GM21381 (cell line): ENCODE measurements around the gene DGKQ.
"Not testable (repeated sequence)": the region's sequence is repeated elsewhere in the genome, so short reads cannot be mapped to it uniquely, and the experiment has no call there.

Source experiments
- ATAC-seq: cut with Tn5 transposase; IDR thresholded peaks from one replicate; pipeline ENCODE4 v1.9.1; 2021; ENCODE audit warnings: mild to moderate bottlenecking, moderate library complexity; ENCODE audit not compliant: unreplicated experiment

The DGKQ gene

DNA sequence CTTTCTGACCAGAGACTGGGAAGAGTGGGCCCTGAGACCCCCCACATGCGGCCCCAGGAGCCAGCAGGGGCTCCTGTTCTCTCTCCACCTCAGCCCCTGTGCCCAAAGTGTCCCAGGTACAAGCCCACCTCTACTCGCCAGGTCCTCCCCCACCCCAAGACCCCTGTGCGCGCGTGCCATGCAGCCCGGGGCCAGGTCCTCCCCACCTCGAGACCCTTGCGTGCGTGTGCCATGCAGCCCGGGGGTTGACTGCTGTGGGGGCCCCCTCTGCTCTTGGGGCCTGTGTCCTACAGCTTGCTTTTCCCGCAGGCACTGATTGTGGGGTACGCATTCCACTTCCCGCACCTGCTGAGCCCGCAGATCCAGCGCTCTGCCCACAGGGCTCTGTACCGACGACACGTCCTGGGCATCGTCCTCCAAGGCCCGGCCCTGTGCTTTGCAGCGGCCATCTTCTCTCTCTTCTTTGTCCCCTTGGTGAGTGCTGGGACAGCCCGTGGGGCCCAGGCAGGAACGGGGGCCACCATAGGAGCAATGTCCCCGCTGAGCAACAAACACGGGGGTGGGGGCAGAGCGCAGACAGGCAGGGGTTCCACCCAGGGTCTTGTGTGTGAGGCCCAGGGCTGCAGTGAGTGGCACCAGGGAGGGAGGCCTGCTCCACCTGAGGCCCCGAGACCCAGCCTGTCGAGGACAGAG, 20.3 kb downstream of the DGKQ start:
- ATAC-seq = no peak

DNA sequence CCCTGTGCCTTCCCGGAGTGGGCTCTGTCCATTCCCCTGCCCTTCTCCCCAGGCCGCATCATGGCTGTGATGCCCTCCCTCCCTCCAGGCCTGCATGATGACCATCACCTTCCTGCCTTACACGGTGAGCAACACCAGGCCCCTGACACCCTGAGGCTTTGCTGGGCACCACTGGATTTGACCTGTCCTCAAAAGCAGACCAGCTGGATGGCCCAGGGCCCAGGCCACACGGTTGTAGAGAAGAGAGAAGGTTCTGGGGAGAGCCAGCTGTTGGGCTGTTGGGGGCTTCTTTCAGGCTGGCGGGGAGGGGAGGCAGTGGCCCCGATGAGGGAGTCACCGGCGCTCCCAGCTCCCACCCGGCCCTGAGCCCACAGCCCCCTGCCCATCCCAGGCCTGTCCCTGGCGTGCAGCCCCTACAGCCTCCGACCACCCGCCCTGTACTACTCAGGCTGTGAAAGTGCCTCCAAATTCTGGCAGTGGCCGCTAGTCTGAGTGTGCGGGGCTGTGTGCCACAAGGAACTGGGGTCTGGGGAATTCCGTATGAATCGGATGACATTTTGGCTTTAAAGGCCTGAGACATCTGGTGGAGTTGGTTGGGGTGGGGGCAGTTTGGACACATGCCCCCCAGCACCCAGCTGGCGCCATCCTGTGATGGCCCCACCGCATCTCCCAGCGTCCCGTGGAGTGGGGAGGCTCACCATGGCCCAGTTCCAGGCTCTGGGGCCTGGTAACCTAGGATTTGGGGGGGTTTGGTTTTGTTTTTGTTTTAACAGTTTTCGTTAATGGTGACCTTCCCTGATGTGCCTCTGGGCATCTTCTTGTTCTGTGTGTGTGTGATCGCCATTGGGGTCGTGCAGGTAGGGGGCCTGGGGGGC, 21.5 kb downstream of the DGKQ start:
- no peak for ATAC-seq

DNA sequence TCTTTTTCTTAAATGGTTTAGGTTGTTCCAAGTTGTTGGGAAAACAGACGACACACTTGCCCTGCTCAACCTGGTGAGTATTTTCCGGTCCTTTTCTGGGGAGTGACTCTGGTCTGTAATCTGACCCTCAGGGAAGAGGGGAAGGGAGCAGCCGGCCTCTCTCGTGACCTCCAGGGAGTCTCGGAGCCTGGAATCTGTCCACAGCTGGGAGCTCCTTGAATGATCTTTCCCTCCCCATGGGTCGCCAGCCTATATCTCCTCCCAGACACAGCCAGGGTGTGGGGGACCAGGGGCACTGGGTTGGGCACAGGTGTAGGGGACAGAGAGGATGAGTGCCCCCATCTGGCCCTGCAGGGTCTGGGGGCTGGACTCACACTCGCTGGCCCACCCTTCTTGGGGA, 22.2 kb downstream of the DGKQ start:
- ATAC-seq = no peak

DNA sequence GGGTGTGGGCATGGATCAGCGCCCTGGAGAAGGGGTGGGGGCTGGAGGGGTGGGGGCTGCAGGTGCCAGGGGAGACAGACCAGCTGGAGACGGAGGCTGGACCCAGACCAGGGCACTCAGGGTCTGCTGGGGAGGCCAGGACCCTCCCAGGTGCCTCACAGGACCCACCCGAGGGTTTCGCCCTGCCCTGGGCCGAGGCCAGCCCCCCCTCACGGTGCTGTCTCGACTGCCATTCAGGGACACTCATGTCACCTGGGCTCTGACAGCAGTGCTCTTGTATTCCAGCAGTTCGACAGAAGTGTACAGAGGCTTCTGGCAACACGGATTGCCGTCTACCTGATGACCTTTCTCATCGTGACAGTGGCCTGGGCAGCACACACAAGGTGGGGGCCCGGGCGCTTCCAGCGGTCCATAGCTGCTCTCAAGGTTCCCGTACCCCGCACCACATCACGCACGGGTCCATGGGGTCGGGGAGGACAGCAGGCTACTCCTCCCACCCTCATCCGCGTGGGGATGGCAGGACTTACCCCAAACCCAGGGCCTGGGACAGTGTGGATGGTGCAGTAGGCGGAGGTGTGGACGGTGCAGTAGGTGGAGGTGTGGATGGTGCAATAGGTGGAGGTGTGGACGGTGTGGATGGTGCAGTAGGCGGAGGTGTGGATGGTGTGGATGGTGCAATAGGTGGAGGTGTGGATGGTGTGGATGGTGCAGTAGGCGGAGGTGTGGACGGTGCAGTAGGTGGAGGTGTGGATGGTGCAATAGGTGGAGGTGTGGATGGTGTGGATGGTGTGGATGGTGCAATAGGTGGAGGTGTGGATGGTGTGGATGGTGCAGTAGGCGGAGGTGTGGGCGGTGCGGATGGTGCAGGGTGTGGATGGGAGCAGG, 23.0 kb downstream of the DGKQ start:
- no peak for ATAC-seq

DNA sequence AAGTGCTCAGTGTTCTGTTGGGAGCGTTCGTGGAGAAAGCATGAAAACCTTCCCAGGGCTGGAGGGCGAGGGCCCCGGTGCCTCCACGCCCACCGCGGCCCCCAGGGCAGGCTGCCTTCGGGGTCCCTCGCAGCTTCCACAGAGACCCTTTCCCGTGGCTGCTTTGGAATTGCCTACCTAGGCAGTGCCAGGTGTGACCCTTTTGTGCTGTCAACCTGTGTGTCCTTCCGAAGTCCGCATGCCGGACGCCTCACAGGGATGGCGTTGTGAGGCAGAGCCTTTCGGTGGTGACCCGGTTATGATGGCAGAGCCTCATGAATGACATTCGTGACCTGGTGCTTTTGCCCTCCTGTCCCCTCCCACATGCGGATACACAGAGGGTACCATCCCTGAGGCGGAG, 23.7 kb downstream of the DGKQ start:
- ATAC-seq = no peak

DNA sequence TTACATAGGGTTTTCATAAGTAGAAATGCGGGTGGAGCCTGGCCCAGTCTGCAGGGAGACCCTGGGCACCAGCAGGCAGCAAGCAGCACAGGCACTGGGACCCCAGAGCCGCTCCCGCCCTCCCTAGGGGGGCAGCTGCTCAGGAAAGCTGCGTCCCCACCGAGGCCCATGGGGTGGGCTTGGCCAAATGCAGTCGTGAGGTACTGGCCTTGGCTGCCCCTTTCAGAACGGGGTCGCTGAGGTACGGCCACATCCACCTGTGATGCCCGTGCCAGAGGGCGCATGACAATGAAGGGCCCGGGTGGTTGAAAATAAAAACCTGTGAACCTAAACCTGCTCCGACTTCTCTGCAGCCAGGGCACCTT, 24.5 kb downstream of the DGKQ start:
- no peak for ATAC-seq

DNA sequence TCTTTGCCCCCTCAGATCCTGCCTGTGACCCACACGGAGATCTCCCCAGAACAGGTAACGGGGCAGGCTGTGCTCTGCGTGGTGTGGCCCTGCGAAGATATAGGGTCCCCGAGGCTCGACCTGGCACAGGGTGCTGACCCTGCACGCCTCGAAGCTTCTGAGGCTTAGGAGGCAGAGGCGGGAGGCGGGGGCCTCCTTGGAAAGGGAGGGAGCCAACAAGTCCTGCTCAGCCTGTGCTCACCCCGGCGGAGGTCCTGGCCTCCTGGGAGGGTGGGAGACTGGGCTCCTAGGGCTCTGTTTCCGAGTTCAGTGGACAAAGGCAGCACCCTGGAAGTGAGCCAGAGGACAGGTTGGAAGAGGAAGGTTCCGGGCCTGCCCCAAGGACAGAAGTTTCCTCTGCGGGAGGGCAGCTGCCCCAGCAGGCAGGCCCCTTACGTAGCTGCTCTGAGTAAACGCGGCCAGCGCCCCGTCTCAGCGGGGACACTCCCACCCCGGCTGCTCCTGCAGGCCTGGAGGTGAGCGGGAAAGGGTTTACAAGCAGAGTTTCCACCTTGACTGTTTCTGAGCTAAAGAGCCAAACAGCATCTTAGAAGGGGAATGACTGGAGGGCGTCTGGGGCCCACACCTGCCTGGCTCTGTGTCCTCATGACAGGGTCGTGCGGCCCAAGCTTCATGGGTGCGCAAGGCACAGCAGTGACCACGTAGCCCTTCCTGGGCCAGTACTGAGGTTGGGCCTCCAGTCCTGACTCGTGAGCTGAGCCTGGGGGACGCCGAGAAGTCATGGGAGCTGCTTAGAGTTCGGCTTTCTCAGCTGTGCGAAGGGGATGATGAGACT, 25.1 kb downstream of the DGKQ start:
- ATAC-seq = no peak

DNA sequence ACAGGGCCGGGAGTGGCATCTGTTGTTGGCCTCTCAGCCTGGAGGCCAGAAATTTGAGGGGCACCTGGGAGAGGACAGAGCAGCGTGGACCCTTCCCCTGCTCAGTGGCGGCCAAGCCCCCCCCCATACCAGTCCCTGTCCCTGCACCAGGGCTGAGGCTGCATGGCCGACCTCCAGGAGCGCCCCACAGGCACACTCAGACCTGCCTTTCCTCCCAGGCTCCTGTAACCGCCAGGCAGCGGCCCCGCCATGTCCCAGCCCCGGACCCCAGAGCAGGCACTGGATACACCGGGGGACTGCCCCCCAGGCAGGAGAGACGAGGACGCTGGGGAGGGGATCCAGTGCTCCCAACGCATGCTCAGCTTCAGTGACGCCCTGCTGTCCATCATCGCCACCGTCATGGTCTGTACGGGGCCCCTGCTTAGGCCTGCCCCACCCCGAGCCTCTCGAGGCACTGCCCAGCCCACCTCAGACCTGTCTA, 25.8 kb downstream of the DGKQ start:
- ATAC-seq = no peak

DNA sequence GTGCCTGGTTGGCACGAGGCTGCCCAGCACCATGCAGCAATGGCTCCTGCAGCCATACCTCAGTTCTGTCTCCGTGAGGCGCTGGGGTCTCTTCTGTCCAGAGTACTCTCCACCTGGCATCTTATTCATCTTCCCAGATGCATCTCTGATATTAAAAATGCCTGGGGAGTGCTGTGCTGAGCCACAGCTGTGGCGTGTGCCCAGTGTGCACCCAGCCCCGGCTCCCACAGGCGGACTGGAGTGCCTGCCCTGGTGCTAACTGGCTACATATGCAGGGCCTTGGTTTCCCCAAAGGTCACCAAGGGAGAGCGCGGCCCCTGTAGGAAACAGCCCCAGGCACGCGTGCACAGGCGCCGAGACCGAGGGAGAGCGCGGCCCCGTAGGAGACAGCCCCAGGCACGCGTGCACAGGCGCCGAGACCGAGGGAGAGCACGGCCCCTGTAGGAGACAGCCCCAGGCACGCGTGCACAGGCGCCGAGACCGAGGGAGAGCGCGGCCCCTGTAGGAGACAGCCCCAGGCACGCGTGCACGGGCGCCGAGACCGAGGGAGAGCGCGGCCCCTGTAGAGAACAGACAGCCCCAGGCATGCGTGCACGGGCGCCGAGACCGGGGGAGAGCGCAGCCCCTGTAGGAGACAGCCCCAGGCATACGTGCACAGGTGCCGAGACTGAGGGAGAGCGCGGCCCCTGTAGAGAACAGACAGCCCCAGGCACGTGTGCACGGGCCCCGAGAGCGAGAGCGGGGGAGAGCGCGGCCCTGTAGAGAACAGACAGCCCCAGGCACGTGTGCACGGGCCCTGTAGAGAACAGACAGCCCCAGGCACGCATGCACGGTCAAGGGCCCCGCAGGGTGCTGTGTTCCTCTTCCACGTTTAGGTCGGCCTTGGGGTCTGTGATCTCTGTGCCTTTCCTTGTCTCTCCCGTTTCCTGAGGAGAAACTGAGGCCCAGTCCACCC, 26.6 kb downstream of the DGKQ start:
- ATAC-seq = no peak

DNA sequence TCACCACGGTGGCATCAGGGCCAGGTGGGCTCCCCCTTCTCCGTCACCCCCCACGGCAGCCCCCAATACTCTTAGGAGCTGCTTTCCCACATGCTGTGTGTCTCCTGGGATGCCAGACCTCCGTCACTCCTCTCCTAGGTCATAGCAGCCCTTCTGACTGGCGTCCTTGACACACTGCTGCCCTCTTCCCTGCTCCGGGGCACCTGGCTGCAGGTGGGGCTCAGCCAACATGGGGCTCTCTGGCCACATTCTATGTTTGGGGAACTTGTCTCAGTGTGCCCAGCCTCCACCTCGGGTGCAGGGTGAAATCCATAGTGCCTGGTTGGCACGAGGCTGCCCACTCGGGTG, 27.3 kb downstream of the DGKQ start:
- no peak for ATAC-seq

DNA sequence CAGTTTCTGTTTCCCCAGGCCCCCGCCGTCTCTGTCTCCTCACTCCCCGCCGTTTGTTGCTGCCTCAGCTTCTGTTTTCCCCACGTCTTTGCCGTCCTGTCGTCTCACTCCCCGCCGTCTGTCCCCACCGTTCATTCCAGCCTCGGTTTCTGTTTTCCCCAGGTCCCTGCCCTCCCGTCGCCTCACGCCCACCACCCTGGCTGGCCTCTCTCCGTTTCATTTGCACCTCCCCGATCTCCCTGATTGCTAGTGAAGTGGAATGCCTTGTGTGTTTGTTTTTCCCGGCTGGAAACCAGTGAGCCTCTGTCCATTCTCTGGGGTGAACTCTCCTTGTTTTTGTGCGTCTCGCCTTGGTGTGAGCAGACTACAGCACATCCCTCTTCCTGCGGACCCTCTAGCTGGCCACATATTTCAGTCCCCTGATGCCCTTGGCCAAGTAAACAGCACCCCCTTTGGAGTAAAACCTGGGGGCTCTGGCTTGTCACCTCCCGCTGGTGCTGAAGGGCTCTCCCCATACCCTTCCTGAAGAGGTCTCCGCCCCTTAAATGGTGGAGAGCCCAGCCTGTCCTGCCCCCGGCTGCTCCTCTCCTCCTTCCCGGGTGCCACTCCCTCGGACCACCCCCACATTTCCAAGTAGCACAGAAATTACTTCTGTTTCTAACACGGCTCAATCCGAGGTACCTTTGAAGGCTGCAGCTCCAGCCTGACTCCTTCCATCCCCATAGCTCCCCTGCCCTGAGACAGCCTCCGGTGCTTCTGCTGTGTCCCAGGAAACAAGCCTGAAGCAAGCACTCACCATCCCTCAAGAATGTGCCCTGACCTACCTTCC, 27.9 kb downstream of the DGKQ start:
- no peak for ATAC-seq

DNA sequence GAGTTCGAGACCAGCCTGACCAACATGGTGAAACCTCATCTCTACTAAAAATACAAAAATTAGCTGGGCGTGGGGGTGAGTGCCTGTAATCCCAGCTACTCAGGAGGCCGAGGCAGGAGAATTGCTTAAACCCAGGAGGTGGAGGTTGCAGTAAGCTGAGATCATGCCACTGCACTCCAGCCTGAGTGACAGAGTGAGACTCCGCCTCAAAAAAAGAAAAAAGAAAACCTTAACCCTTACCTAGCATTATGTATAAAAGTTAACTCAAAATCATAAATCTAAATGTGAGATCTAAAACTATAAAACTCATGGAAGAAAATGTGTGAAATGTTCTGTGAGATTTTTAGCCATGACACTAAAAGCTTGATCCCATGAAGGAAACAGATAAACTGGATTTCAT, 33.9 kb downstream of the DGKQ start:
- ATAC-seq = not testable (repeated sequence)

DNA sequence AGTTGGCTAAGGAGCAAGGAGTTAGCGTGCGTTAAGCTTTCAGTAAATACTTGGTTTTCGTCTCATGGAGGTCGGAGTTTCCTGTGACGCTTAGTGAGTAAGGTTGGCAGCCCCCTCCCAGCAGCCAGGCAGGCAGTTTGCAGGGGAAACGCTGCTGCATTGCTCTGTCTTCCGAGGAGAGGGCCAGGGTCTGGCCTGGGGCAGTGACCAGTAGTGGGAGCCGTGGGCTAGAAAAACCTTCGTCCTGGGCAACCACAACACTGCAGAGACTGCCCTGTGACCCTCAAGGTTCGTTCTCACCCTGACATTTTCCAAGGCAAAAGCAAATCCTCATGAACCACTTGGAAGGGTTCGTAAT, 40.7 kb downstream of the DGKQ start:
- peak; percentile 5 for ATAC-seq

DNA sequence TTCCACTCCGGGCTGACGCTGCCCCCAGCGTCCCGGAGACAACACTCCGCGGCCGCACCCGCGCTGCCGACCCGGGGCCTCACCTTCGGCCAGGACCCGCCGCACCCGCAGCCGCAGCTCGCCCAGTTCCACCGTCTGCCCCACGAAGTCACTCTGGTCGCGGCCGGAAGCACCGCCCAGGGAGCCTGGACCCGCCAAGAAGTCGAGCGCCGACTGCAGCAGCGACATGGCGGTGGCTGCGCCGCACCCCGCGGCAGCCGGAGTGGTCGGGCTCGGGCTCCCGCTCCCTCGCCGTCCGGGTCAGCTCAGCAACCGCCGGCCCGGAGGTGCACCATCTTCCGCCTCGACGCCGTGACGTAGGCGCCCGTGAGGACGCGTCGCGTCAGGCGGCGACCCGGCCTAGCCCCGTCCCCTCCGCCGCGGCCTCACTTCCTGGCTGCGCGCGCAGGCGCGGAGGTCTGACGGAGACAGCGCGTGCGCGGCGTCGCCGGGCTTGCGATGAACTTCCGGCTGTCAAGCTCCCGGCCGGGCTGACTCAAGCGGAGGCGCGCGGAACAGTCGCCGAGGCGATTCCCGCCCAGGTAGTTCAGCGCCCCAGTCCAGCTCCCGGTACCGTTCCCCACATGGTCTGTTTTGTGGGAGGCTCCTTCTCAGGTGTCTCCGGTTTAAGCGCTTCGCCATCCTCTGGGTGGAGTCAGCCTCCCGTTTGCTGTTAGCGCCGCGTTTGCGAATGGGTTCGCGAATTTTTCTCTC, 41.2 kb downstream of the DGKQ start, which contains the start of the genes GAK and TMEM175:
Gene GAK, minus strand, starts transcription at position 357 of the 753 bp plus-strand sequence. Its CDS starts 129 bp downstream, at position 228.
Gene TMEM175, plus strand, starts transcription at position 501 of the 753 bp plus-strand sequence. CDS start 15,280 bp downstream, outside the sequence.
- ATAC-seq = peak; percentile 88

DNA sequence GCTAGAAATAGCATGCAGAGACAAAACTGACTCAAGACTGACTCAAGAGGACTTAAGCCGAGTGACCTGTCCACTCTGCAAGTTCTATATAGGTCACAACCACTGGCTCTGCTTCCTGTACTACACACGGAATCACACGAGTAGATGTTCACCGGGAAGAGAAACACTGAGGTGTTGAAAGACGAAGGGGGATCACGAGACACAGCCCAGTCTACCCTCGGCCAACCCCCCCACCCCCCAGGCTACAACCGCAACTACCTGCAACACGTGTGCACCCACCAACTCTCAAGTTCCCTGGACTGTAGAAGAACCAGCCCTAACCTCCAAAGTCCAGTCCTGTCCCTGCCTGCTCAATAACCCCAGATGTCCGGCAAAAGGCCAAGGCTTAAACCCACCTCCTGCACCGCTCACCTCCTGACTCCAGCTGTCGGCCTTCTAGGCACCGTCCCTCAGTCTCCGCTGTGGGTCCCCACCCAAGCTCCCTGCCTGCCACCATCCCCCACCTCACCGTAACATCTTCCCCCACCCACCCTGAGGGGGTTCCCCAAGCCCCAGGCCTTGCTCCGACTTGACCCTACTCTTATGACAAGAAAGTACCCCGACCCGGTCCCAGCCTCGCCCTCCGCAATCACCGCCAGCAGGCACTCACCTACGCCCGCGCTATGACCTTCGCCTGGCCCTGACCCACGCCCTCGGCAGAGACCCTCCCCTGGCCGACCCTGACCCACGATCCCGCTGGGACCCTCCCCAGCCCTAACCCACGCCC, 42.0 kb downstream of the DGKQ start:
- no peak for ATAC-seq

DNA sequence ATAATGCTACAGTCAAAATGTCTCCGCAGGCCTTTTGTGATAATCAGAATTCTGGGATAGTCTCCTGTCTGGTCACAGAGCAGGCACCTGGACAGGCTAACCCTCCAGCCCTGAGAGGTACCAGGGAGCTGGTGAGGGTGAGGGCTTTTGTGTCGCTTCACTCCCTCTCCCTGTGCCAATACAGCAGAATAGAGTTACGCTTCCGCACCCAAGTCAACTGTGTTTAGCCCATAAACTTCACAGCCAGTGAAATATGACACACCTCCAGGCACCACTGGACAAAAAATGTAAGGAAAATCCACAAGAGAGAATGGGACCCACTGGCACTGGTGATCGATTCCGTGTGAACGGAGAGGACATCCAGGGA, 42.6 kb downstream of the DGKQ start:
- no peak for ATAC-seq

DNA sequence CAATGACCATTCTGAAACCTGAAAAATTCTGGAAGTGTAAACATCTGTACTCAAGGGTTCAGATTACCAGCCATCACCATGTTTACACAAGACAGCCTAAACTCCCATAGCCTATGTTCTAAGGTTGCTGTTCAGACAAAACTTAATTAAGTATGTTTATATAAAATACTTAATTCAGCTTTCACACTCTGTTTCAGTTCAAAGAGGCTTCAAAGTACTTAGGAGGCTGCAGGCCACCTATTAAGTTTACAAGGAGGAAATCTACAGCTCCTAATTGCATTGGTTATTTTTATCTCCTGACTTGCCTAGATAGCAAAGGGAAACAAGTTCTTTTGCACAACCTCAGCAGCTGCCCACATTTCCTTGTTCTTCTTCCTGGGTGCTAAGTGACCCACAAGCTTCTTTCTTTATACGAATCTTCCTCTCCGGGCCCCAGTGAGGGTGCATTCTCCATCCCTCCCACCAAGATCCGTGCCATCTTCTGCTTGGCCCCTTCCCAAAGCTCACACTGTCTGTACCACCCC, 43.3 kb downstream of the DGKQ start:
- no peak for ATAC-seq
